AG04450 (cell line): ENCODE data around the gene MAGI2. TPM values are rescaled to one million over a fixed set of nuclear protein-coding genes. Genes with fewer than 3 reads are reported as not detected.

Experiments
- CTCF ChIA-PET: fragments of 300-600, 350-600 bp; formaldehyde crosslinking; extraction: SDS; loops from one replicate; lab custom pipeline; 2022; ENCODE audit warnings: antibody characterized with exemption, inconsistent platforms; lab: Charles Lee
- POLR2A ChIA-PET: fragments of 350-600 bp; formaldehyde crosslinking; extraction: SDS; loops from one replicate; lab custom pipeline; 2021; ENCODE audit warnings: antibody characterized with exemption, inconsistent platforms; lab: Yijun Ruan, JAX
- DNase-seq: peaks from one replicate; pipeline ENCODE4 v3.0.0-alpha.2; 2011; ENCODE audit warnings: low read depth, low spot score
- H3K27ac ChIP-seq: one replicate; pipeline ENCODE4 v1.5.1; 2012; ENCODE audit warnings: low read depth, low read length, control low read depth
- H3K27me3 ChIP-seq: one replicate; pipeline ENCODE4 v1.6.0; 2012; ENCODE audit warnings: low read length; ENCODE audit not compliant: control insufficient read depth, insufficient read depth
- H3K4me3 ChIP-seq: 2 replicates; pipeline ENCODE4 v1.5.1; 2011; ENCODE audit warnings: mild to moderate bottlenecking, low read depth, low read length, control low read depth
- H3K9me3 ChIP-seq: 2 replicates; pipeline ENCODE4 v1.5.1; 2012; ENCODE audit warnings: low read length; ENCODE audit not compliant: control insufficient read depth, insufficient read depth
- CTCF ChIP-seq: IDR thresholded peaks from 2 replicates; pipeline ENCODE4 v1.5.1; 2011; ENCODE audit warnings: low read depth, low read length, control low read depth, inconsistent platforms
- polyA plus RNA-seq: library from polyadenylated mRNA; depleted of rRNA; stranded (reverse); fragments of >200 nt; gene quantifications from 2 replicates; pipeline ENCODE4 v1.2.3, GENCODE V29; 2011

MAGI2 gene
- polyA plus RNA-seq, 1 experiment: 2.3 TPM

GRCh38 chr7:78062214-78062613 lies 1391.3 kb downstream of the MAGI2 start:
- Histone ChIP-seq H3K27ac (no peak overlapping the region), H3K9me3 (no peaks in the 10 kb centered on the region), H3K27me3 (no peaks in the 10 kb centered on the region), H3K4me3 (no peak overlapping the region)
- DNase-seq: no peak
- POLR2A ChIA-PET: no interaction called here
- TF ChIP-seq CTCF: no peak
- CTCF ChIA-PET: no interaction called here

GRCh38 chr7:78057571-78057970 lies 1395.9 kb downstream of the MAGI2 start:
- Histone ChIP-seq H3K9me3 (no peaks in the 10 kb centered on the region), H3K4me3 (no peak overlapping the region), H3K27me3 (no peaks in the 10 kb centered on the region), H3K27ac (no peak overlapping the region)
- CTCF ChIA-PET: interaction anchor here (2.1 kb wide), 1 partner anchor 37 kb away, joined by 6 read pairs; no protein-coding TSS in a partner anchor
- no peak for TF ChIP-seq CTCF
- POLR2A ChIA-PET: no interaction called here
- DNase-seq: no peak

GRCh38 chr7:78055599-78055998 lies 1397.9 kb downstream of the MAGI2 start:
- no peak for TF ChIP-seq CTCF
- H3K27ac ChIP-seq: no peak overlapping the region
- DNase-seq: no peak
- ChIA-PET POLR2A (no interaction called here), CTCF (no interaction called here)
- H3K27me3 ChIP-seq: no peaks in the 10 kb centered on the region
- no peaks in the 10 kb centered on the region for H3K9me3 ChIP-seq
- no peak overlapping the region for H3K4me3 ChIP-seq

- Histone ChIP-seq H3K27ac (no peak overlapping the region), H3K27me3 (no peaks in the 10 kb centered on the region), H3K4me3 (no peak overlapping the region), H3K9me3 (no peaks in the 10 kb centered on the region)
- ChIA-PET CTCF (no interaction called here), POLR2A (no interaction called here)
- TF ChIP-seq CTCF: no peak
- DNase-seq: no peak
These were observed 1398.4 kb downstream of the MAGI2 start for GRCh38 chr7:78055001-78055573.

- POLR2A ChIA-PET: no interaction called here
- DNase-seq: no peak
- CTCF ChIA-PET: interaction anchor here (0.6 to 1.2 kb wide), 2 partner anchors 12 to 1232 kb away, joined by 3 read pairs; no protein-coding TSS in a partner anchor
- no peak for TF ChIP-seq CTCF
- no peak overlapping the region for H3K4me3 ChIP-seq
- H3K27me3 ChIP-seq: no peaks in the 10 kb centered on the region
- no peaks in the 10 kb centered on the region for H3K9me3 ChIP-seq
- no peak overlapping the region for H3K27ac ChIP-seq
These were observed 1401.4 kb downstream of the MAGI2 start for GRCh38 chr7:78052112-78052511.
